MCF 10A (cell line): ENCODE measurements around the gene FOXN3. TPM values are rescaled to one million over a fixed set of nuclear protein-coding genes. Genes with fewer than 3 reads are reported as not detected.

Experiments used
- BruUV-seq: library from RNA; stranded (reverse); fragments of 400-500 nt; replicated peaks from 2 replicates; lab custom pipeline; 2021; lab: Mats Ljungman, UMichigan
- CTCF ChIA-PET: fragments of 300-600 bp; sonication (Branson Sonifier 250); formaldehyde crosslinking; extraction: SDS; loops from one replicate; lab custom pipeline; 2021; ENCODE audit warnings: antibody characterized with exemption, inconsistent platforms; lab: Yijun Ruan, JAX
- POLR2A ChIA-PET: fragments of 300-600, 350-650 bp; sonication (Branson Sonifier 250); formaldehyde crosslinking; extraction: SDS; loops from one replicate; lab custom pipeline; 2020; ENCODE audit warnings: antibody characterized with exemption, inconsistent platforms; lab: Yijun Ruan, JAX
- DNase-seq: peaks from one replicate; pipeline ENCODE4 v3.0.0-alpha.2; 2018; ENCODE audit not compliant: unreplicated experiment
- H3K27ac Mint-ChIP-seq: one replicate; pipeline ENCODE4 v1.8.0; 2022; ENCODE audit warnings: mild to moderate bottlenecking, low read depth, mixed read lengths; ENCODE audit not compliant: unreplicated experiment
- H3K27me3 Mint-ChIP-seq: one replicate; pipeline ENCODE4 v1.8.0; 2022; ENCODE audit warnings: mixed read lengths; ENCODE audit not compliant: insufficient read depth, unreplicated experiment
- H3K36me3 Mint-ChIP-seq: one replicate; pipeline ENCODE4 v1.8.0; 2022; ENCODE audit warnings: mild to moderate bottlenecking, moderate library complexity, mixed read lengths; ENCODE audit not compliant: insufficient read depth, unreplicated experiment
- H3K4me1 Mint-ChIP-seq: one replicate; pipeline ENCODE4 v1.8.0; 2022; ENCODE audit warnings: mixed read lengths; ENCODE audit not compliant: insufficient read depth, unreplicated experiment
- H3K4me3 Mint-ChIP-seq: one replicate; pipeline ENCODE4 v1.8.0; 2022; ENCODE audit warnings: mild to moderate bottlenecking, moderate library complexity, mixed read lengths; ENCODE audit not compliant: unreplicated experiment
- H3K9me3 Mint-ChIP-seq: one replicate; pipeline ENCODE4 v1.8.0; 2022; ENCODE audit warnings: mixed read lengths; ENCODE audit not compliant: unreplicated experiment
- intact Hi-C: fragments of 100-400 bp; cut with micrococcal nuclease; formaldehyde crosslinking; loops from 2 replicates; pipeline ENCODE4 v1.14.1; 2022
- total RNA-seq: library from RNA; stranded (reverse); gene quantifications from 2 replicates; pipeline ENCODE4 v1.2.3, GENCODE V29; 2022
- TF ChIP-seq, protein P1 (sequence below): fragments of 200-600 bp; IDR thresholded peaks from one replicate; pipeline ENCODE4 v1.8.0; 2022; ENCODE audit warnings: antibody characterized with exemption, mild to moderate bottlenecking; ENCODE audit not compliant: unreplicated experiment

The FOXN3 gene
- total RNA-seq, 1 experiment from 2014 or later = 27.1 TPM

DNA sequence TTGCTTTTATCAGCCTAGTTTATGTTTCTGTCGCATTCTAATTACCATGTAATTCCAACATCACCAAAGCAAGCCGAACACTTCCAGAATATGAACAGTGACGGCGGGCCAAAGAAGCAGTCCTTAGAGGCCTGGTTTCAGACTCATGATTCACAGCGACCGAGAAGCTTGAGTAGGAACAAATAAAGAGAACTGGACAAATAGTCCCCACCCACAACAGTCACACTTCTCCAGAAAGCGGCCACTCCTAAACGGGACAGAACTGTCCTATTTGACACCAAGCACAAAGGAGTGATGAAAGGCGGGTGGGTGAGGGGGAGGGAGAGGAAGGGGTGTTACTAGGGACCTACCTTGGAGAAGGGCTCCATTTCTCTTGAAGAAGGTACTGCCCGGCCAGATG lies 136.4 kb downstream of the FOXN3 start:
- POLR2A ChIA-PET = no interaction called here
- intact Hi-C loops = no loop called here
- Mint-ChIP-seq H3K9me3 (no peaks in the 10 kb centered on the region), H3K36me3 (no peaks in the 10 kb centered on the region), H3K4me1 (no peaks in the 10 kb centered on the region), H3K27me3 (no peaks in the 10 kb centered on the region), H3K4me3 (no peak overlapping the region), H3K27ac (no peak overlapping the region)
- DNase-seq = no peak
- TF ChIP-seq, protein P1, sequence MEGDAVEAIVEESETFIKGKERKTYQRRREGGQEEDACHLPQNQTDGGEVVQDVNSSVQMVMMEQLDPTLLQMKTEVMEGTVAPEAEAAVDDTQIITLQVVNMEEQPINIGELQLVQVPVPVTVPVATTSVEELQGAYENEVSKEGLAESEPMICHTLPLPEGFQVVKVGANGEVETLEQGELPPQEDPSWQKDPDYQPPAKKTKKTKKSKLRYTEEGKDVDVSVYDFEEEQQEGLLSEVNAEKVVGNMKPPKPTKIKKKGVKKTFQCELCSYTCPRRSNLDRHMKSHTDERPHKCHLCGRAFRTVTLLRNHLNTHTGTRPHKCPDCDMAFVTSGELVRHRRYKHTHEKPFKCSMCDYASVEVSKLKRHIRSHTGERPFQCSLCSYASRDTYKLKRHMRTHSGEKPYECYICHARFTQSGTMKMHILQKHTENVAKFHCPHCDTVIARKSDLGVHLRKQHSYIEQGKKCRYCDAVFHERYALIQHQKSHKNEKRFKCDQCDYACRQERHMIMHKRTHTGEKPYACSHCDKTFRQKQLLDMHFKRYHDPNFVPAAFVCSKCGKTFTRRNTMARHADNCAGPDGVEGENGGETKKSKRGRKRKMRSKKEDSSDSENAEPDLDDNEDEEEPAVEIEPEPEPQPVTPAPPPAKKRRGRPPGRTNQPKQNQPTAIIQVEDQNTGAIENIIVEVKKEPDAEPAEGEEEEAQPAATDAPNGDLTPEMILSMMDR = no peak
- BruUV-seq = no TSS peak
- CTCF ChIA-PET = interaction anchor here (0.5 to 0.9 kb wide), 3 partner anchors 55 to 1443 kb away, joined by 3 to 4 read pairs (median 3); no protein-coding TSS in a partner anchor

DNA sequence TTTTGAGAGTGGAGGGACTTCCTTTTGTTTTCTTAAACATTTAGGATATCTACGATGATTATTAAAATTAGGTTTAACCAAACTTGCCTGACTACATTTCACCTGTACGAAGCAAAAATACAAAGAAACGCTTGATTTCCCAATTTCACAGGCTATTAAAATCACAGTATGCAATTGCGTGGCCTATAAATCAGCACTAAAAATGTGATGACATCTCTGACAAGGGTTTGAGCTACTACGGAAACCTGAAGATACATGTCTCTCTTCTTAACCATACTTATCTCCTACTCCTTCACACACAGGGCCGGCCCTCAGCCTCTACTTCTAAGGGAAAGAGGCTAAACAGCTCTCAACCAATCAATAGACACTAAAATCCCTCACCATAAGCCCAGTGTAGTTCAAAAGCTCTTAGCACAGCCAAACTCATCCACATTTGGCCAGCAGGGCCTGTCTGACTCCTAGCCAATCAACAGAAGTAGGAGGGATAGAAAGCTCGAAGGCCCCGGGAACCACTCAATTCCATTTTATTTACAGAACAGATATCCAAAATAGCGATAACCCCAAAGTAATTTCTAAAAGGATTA lies 137.3 kb downstream of the FOXN3 start:
- Mint-ChIP-seq H3K36me3 (no peaks in the 10 kb centered on the region), H3K4me1 (no peaks in the 10 kb centered on the region), H3K4me3 (no peak overlapping the region), H3K9me3 (no peaks in the 10 kb centered on the region), H3K27me3 (no peaks in the 10 kb centered on the region), H3K27ac (no peak overlapping the region)
- POLR2A ChIA-PET = no interaction called here
- CTCF ChIA-PET = interaction anchor here (0.6 to 0.9 kb wide), 2 partner anchors 56 to 1442 kb away, joined by 3 to 4 read pairs; no protein-coding TSS in a partner anchor
- BruUV-seq = no TSS peak
- intact Hi-C loops = no loop called here
- DNase-seq = no peak
- TF ChIP-seq, protein P1 = no peak

DNA sequence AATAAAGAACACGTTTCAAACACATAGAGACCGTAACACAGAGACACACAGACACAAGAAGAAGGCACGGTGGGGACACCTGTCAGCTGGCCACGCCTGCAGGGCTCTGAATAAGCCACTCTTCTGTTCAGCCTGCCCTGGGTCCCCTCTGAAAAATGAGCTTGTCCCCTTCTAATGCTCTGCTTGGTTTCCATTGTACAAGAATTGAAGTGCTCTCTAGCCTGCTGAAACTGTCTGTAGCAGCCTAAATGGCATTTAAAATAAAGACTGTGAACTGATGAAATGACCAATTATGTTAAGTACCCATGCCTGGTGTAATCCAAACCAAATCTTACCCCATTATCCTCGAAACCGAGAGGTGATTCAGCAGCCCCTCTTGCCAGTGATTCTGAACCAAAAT lies 139.8 kb downstream of the FOXN3 start:
- ChIA-PET CTCF (no interaction called here), POLR2A (interaction anchor here (1.7 kb wide), 1 partner anchor 9 kb away, joined by 3 read pairs; no protein-coding TSS in a partner anchor)
- TF ChIP-seq, protein P1 = no peak
- H3K9me3 Mint-ChIP-seq = no peaks in the 10 kb centered on the region
- BruUV-seq = no TSS peak
- intact Hi-C loops = no loop called here
- H3K4me3 Mint-ChIP-seq = no peak overlapping the region
- no peaks in the 10 kb centered on the region for H3K4me1 Mint-ChIP-seq
- no peaks in the 10 kb centered on the region for H3K36me3 Mint-ChIP-seq
- H3K27me3 Mint-ChIP-seq = no peaks in the 10 kb centered on the region
- H3K27ac Mint-ChIP-seq = no peak overlapping the region
- DNase-seq = no peak

DNA sequence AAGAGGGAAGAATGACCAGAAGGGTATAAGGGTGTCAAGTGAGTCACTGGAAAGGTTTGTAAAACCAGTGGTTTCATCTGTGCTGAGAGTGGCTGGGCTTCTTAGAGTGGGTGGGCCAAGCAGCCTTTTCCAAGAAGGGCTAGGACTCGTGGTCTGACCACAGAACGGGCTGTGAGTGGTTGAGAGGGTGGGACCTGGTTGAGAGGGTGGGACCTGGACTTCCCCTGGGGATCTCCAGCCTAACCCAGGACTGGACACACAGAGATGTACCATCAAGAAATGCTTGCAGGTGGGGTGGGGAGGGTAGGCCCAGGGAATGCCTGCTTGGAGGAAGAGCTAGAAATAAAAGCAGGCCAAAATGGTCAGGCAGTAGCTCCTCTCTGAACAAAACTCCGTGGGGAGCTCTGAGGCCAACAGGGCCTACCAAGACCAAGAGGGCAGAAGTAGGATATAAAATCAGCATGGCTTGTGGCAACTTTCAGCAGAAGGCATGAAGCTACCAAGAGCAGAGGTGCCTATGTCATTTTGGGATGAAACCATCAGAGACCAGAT lies 140.5 kb downstream of the FOXN3 start:
- Mint-ChIP-seq H3K4me3 (no peak overlapping the region), H3K36me3 (no peaks in the 10 kb centered on the region), H3K27me3 (no peaks in the 10 kb centered on the region), H3K27ac (no peak overlapping the region), H3K9me3 (no peaks in the 10 kb centered on the region), H3K4me1 (no peaks in the 10 kb centered on the region)
- ChIA-PET CTCF (no interaction called here), POLR2A (interaction anchor here (1.7 kb wide), 1 partner anchor 8 kb away, joined by 3 read pairs; no protein-coding TSS in a partner anchor)
- intact Hi-C loops = no loop called here
- TF ChIP-seq, protein P1 = no peak
- BruUV-seq = no TSS peak
- DNase-seq = peak; percentile 1
